Nephron (organoid): ENCODE results near the gene TBC1D22B.

Source experiments
- H3K27ac Mint-ChIP-seq, 3 experiments: 2 replicates each; pipeline ENCODE4 v1.8.0; 2020; ENCODE audit warnings: mixed read lengths in 3 of 3, mild to moderate bottlenecking in 2 of 3, moderate library complexity in 1 of 3
- H3K27me3 Mint-ChIP-seq: 2 replicates; pipeline ENCODE4 v1.8.0; 2021; ENCODE audit warnings: low read depth, mild to moderate bottlenecking, moderate library complexity, mixed read lengths
- H3K36me3 Mint-ChIP-seq: 2 replicates; pipeline ENCODE4 v1.8.0; 2020; ENCODE audit warnings: low read depth, mixed read lengths
- H3K4me1 Mint-ChIP-seq: 2 replicates; pipeline ENCODE4 v1.8.0; 2020; ENCODE audit warnings: mixed read lengths
- H3K4me3 Mint-ChIP-seq, 3 experiments: 2 replicates each; pipeline ENCODE4 v1.8.0; 2020; ENCODE audit warnings: mild to moderate bottlenecking in 3 of 3, mixed read lengths in 3 of 3, moderate library complexity in 2 of 3
- H3K9me3 Mint-ChIP-seq: 2 replicates; pipeline ENCODE4 v1.8.0; 2020; ENCODE audit warnings: mixed read lengths
- TF ChIP-seq, protein P1 (sequence below), 3 experiments: fragments of 200-600 bp; sonication (generic); IDR thresholded peaks; one replicate each; pipeline ENCODE4 v1.5.0; 2021; ENCODE audit warnings: antibody characterized with exemption in 3 of 3; ENCODE audit not compliant: unreplicated experiment in 3 of 3

TBC1D22B gene

DNA sequence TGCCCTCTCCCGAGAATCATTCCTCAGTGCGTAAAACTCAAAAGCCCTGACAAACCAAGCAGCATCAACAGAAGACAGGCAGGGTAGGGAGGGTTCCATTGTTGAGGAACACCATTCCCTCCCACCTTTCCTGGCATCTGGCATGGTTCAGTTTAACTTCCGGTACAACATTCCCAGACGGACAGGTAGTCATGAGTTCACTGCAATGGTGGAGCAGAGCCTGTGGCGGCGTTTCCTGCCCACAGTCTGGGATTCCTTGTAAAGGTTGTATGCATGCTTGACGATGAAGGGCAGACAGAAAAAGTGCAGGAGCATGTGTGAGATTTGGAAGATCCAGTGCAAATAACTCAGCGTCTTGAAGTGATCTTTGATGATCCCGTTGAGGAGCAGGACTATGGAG, 45.3 kb upstream of the TBC1D22B start:
- Mint-ChIP-seq H3K36me3 (no peaks in the 10 kb centered on the region), H3K9me3 (no peaks in the 10 kb centered on the region), H3K4me1 (peaks cover 13% of the 10 kb centered on the region), H3K27me3 (peaks cover 10% of the 10 kb centered on the region), H3K4me3 (no peak overlapping the region), H3K27ac (peak overlapping the region in 1 of 3 experiments; percentile 13)
- TF ChIP-seq, protein P1, sequence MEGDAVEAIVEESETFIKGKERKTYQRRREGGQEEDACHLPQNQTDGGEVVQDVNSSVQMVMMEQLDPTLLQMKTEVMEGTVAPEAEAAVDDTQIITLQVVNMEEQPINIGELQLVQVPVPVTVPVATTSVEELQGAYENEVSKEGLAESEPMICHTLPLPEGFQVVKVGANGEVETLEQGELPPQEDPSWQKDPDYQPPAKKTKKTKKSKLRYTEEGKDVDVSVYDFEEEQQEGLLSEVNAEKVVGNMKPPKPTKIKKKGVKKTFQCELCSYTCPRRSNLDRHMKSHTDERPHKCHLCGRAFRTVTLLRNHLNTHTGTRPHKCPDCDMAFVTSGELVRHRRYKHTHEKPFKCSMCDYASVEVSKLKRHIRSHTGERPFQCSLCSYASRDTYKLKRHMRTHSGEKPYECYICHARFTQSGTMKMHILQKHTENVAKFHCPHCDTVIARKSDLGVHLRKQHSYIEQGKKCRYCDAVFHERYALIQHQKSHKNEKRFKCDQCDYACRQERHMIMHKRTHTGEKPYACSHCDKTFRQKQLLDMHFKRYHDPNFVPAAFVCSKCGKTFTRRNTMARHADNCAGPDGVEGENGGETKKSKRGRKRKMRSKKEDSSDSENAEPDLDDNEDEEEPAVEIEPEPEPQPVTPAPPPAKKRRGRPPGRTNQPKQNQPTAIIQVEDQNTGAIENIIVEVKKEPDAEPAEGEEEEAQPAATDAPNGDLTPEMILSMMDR (IDR thresholded peaks at IDR 0.05; ENCODE audit: unreplicated experiment in 3 of 3): no peak

DNA sequence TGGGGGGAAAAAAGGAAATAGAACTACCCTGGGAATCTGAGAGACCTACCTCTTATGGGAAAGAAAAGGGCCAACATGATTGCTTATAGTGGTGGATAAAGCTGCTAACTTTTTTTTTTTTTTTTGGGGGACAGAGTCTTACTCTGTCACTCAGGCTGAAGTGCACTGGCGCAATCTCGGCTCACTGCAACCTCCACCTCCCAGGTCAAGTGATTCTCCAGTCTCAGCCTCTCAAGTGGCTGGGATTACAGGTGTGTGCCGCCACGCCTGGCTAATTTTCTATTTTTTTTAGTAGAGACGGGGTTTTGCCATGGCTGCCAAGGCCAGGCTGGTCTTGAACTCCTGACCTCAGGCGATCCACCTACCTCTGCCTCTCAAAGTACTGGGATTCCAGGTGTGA, 39.5 kb upstream of the TBC1D22B start:
- Mint-ChIP-seq H3K27me3 (peaks cover 10% of the 10 kb centered on the region), H3K4me1 (peaks cover 21% of the 10 kb centered on the region), H3K36me3 (no peaks in the 10 kb centered on the region), H3K4me3 (no peak overlapping the region), H3K9me3 (no peaks in the 10 kb centered on the region), H3K27ac (peak overlapping the region in 1 of 3 experiments; percentile 19)
- TF ChIP-seq, protein P1 (IDR thresholded peaks at IDR 0.05; ENCODE audit: unreplicated experiment in 3 of 3): no peak

DNA sequence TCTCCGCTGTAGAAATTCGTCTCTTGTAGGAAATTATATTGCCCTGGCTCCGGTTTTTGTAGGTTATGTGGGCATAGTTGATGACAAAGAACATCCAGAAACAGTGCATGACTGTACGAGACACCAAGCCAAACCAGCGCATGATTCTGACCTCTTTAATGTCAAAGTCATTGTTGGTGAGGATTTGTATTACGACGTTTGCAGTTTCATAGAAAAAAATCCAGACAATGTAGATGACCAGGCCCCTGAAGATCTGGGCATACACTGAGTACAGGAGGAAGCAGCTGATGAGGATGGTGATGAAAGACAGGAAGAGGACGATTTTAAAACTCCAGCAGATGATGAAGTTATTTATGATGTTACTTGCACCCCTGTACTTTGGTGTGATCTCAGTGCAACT, 39.1 kb upstream of the TBC1D22B start:
- H3K4me3 Mint-ChIP-seq: no peak overlapping the region
- no peaks in the 10 kb centered on the region for H3K9me3 Mint-ChIP-seq
- H3K27me3 Mint-ChIP-seq: peaks cover 10% of the 10 kb centered on the region
- no peaks in the 10 kb centered on the region for H3K36me3 Mint-ChIP-seq
- H3K4me1 Mint-ChIP-seq: peaks cover 23% of the 10 kb centered on the region
- H3K27ac Mint-ChIP-seq: peak overlapping the region in 1 of 3 experiments; percentile 48
- TF ChIP-seq, protein P1 (IDR thresholded peaks at IDR 0.05; ENCODE audit: unreplicated experiment in 3 of 3): no peak

DNA sequence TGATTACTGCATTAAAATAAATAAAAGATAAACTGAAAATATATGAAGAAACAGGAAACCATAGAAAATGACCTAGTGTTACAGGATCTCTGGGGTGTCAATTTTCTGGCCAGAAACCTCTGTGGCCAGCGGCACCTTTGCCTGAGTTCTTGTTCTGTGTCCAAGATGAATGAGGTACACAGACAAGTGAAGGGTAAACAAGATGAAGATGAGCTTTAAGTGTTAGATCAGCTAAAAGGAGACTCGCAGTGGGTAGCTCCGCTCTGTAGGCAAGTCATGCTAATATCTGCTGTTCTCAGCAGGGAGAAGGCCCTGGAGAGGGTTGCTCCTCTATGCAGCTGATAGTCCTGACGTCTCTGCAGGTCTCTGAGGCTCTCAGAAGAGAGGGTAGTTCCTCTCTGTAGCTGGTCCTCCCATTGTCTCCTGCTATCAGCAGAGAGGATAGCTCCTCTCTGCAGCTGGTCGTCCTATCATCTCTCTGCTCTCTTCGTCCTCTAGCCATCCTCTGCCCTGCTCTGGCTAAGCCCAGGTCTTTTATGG, 35.9 kb upstream of the TBC1D22B start:
- TF ChIP-seq, protein P1 (IDR thresholded peaks at IDR 0.05; ENCODE audit: unreplicated experiment in 3 of 3): no peak
- Mint-ChIP-seq H3K27me3 (no peaks in the 10 kb centered on the region), H3K4me1 (peaks cover 23% of the 10 kb centered on the region), H3K4me3 (peak overlapping the region; percentile 85 to 88 (median 85)), H3K27ac (peak overlapping the region; percentile 82 to 96 (median 87)), H3K9me3 (no peaks in the 10 kb centered on the region), H3K36me3 (no peaks in the 10 kb centered on the region)

DNA sequence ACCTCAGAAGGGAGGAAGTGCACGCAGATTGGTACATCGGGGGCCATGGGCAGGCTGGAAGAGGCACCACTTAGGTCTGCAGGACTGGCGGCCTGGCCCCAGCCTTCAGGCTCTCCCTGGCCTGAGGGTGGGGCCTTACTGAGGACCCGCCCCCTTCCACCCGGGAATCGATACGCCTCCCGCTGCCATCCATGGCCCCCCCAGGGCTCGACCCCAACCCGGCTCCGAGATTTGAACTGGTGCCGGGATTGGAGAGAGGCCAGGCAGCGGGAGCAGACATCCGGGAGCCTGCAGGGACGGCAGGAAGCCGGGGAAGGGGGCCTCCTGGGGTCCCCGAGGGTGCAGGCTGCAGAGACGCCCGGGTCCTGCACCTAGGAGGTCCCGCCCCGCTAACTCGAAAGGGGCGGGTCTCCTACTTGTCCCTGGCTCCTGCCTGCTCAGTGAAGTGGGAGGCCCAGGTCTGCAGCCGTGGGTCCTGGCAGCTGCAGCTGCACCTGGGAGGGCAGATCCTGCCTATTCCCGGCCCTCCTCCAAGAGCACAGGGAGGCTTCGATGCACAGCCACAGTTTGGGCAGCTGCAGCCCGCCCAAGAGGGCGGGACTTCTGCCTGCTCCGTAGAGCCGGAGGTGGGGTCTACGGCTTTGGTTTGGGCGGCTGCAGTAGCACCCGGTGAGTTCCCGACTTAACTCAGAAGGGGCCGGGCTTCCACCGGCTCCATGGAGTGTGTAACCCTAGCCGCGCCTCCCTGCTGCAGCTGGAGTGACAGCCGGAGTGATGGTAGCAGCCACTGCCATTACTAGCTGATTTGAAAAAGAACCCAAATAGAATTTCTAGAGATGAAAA, 35.2 kb upstream of the TBC1D22B start:
- Mint-ChIP-seq H3K4me3 (peak overlapping the region; percentile 85 to 88 (median 85)), H3K4me1 (peaks cover 23% of the 10 kb centered on the region), H3K27me3 (no peaks in the 10 kb centered on the region), H3K27ac (peak overlapping the region; percentile 82 to 97 (median 87)), H3K9me3 (peaks cover 3% of the 10 kb centered on the region), H3K36me3 (no peaks in the 10 kb centered on the region)
- TF ChIP-seq, protein P1 (IDR thresholded peaks at IDR 0.05; ENCODE audit: unreplicated experiment in 3 of 3): no peak
